Gastroesophageal sphincter (tissue), 4 donors: ENCODE results near the gene GABRB2. TPM values are rescaled to one million over a fixed set of nuclear protein-coding genes. Genes with fewer than 3 reads are reported as not detected.

Source experiments
- ATAC-seq: fragments of 150-250 bp; one replicate; pipeline ENCODE4 v1.9.1; 2016; ENCODE audit warnings: mild to moderate bottlenecking, moderate library complexity
- H3K27ac ChIP-seq, 4 donors: fragments of 200-600 bp; sonication (generic) in 3 of 4; 1 replicate in 3 of 4; 2 replicates in 1 of 4; pipeline ENCODE4 v1.5.1; 2016 to 2019
- H3K27me3 ChIP-seq: fragments of 200-600 bp; sonication (generic); one replicate; pipeline ENCODE4 v1.5.1; 2019
- H3K36me3 ChIP-seq, 2 donors: fragments of 200-600 bp; sonication (generic); one replicate each; pipeline ENCODE4 v1.5.1; 2019; ENCODE audit warnings: control low read depth in 1 of 2
- H3K4me1 ChIP-seq, 3 donors: fragments of 200-600 bp; sonication (generic); 1 replicate in 2 of 3; 2 replicates in 1 of 3; pipeline ENCODE4 v1.5.1; 2016 to 2019; ENCODE audit warnings: control low read depth in 2 of 3
- H3K4me3 ChIP-seq, 2 donors: fragments of 200-600 bp; sonication (generic); one replicate each; pipeline ENCODE4 v1.5.1; 2019; ENCODE audit warnings: mild to moderate bottlenecking in 1 of 2, moderate library complexity in 1 of 2
- H3K9me3 ChIP-seq, 3 donors: fragments of 200-600 bp; sonication (generic); one replicate each; pipeline ENCODE4 v1.5.1; 2017 to 2019; ENCODE audit warnings: control low read depth in 2 of 3
- CTCF ChIP-seq, 4 experiments: fragments of 200-600 bp in 2 of 4; fragments of 450-650 bp in 2 of 4; sonication (generic) in 1 of 4; IDR thresholded peaks; one replicate each; pipeline ENCODE4 v1.5.1; 2017 to 2019; ENCODE audit warnings: antibody characterized with exemption in 4 of 4, mild to moderate bottlenecking in 2 of 4, moderate library complexity in 2 of 4
- EP300 ChIP-seq: sonication (generic); formaldehyde crosslinking; IDR thresholded peaks from one replicate; pipeline ENCODE4 v1.6.1; 2017; ENCODE audit warnings: antibody characterized with exemption, mild to moderate bottlenecking
- POLR2A ChIP-seq, 2 donors: fragments of 450-650 bp; IDR thresholded peaks; one replicate each; pipeline ENCODE4 v1.6.1; 2017; ENCODE audit warnings: antibody characterized with exemption in 2 of 2, mild to moderate bottlenecking in 2 of 2, moderate library complexity in 1 of 2
- POLR2AphosphoS5 ChIP-seq: sonication (generic); formaldehyde crosslinking; IDR thresholded peaks from one replicate; pipeline ENCODE4 v1.6.1; 2017; ENCODE audit warnings: antibody characterized with exemption
- WGBS, 2 donors: methylation state at CpG; one replicate each; pipeline ENCODE4 v1.1.5; 2018; ENCODE audit warnings: low coverage in 1 of 2; 5-methylcytosine and 5-hydroxymethylcytosine counted together
- total RNA-seq, 4 donors: library from RNA; depleted of rRNA; stranded (reverse); fragments of >200 nt; gene quantifications; one replicate each; pipeline ENCODE4 v1.1.0, GENCODE V29; 2016

GABRB2 gene
- total RNA-seq, 4 donors from 2014 or later: 1.0 to 17.3 (median 1.1) TPM

GRCh38 chr5:161311146-161311708 is 235.3 kb downstream of the GABRB2 start:
- 95% methylated on average over 2 of the region's 2 CpGs; no CpG with 5 or more reads in 1 of the 2 donors for WGBS, 2 donors
- Histone ChIP-seq H3K27me3 (no peaks in the 10 kb centered on the region), H3K36me3 (no peaks in the 10 kb centered on the region), H3K4me1 (peaks cover 0 to 18% (median 0%) of the 10 kb centered on the region in 3 donors), H3K27ac (no peak overlapping the region), H3K4me3 (no peak overlapping the region), H3K9me3 (peaks cover 0 to 5% (median 0%) of the 10 kb centered on the region in 3 donors)
- ATAC-seq: no peak
- no peak for TF ChIP-seq POLR2A (IDR thresholded peaks at IDR 0.05)
- TF ChIP-seq CTCF (IDR thresholded peaks at IDR 0.05): no peak
- TF ChIP-seq EP300: no peak
- TF ChIP-seq POLR2AphosphoS5: no peak

GRCh38 chr5:161306351-161306995 is 240.1 kb downstream of the GABRB2 start:
- no peak for ATAC-seq
- Histone ChIP-seq H3K27me3 (no peaks in the 10 kb centered on the region), H3K27ac (no peak overlapping the region), H3K9me3 (peaks cover 0 to 5% (median 0%) of the 10 kb centered on the region in 3 donors), H3K4me1 (no peaks in the 10 kb centered on the region), H3K4me3 (no peak overlapping the region), H3K36me3 (no peaks in the 10 kb centered on the region)
- 51 to 59% methylated on average over 4 of the region's 4 CpGs for whole genome bisulfite sequencing, 2 donors
- no peak for TF ChIP-seq CTCF (IDR thresholded peaks at IDR 0.05)
- TF ChIP-seq EP300: no peak
- TF ChIP-seq POLR2AphosphoS5: no peak
- no peak for TF ChIP-seq POLR2A (IDR thresholded peaks at IDR 0.05)

GRCh38 chr5:161305601-161306000 is 240.9 kb downstream of the GABRB2 start:
- H3K27ac ChIP-seq: no peak overlapping the region
- no peaks in the 10 kb centered on the region for H3K27me3 ChIP-seq
- H3K4me3 ChIP-seq: no peak overlapping the region
- no peak for ATAC-seq
- no peaks in the 10 kb centered on the region for H3K4me1 ChIP-seq
- no peak for TF ChIP-seq POLR2A (IDR thresholded peaks at IDR 0.05)
- TF ChIP-seq CTCF (IDR thresholded peaks at IDR 0.05): no peak
- no peak for TF ChIP-seq EP300
- TF ChIP-seq POLR2AphosphoS5: no peak
- peaks cover 0 to 5% (median 0%) of the 10 kb centered on the region in 3 donors for H3K9me3 ChIP-seq
- no peaks in the 10 kb centered on the region for H3K36me3 ChIP-seq

- no peaks in the 10 kb centered on the region for H3K9me3 ChIP-seq
- no peaks in the 10 kb centered on the region for H3K27me3 ChIP-seq
- H3K27ac ChIP-seq: no peak overlapping the region
- no peak overlapping the region for H3K4me3 ChIP-seq
- H3K4me1 ChIP-seq: no peaks in the 10 kb centered on the region
- TF ChIP-seq EP300: no peak
- peak; percentile 37 for TF ChIP-seq POLR2AphosphoS5
- H3K36me3 ChIP-seq: no peaks in the 10 kb centered on the region
- no peak for ATAC-seq
- 20 to 80% methylated on average over 1 of the region's 1 CpG for WGBS, 2 donors
These were observed 244.0 kb downstream of the GABRB2 start for GRCh38 chr5:161302559-161302958.

- TF ChIP-seq CTCF (IDR thresholded peaks at IDR 0.05): no peak
- no peak for TF ChIP-seq POLR2A (IDR thresholded peaks at IDR 0.05)
- TF ChIP-seq EP300: no peak
- TF ChIP-seq POLR2AphosphoS5: no peak
- no peaks in the 10 kb centered on the region for H3K9me3 ChIP-seq
- no peaks in the 10 kb centered on the region for H3K27me3 ChIP-seq
- H3K36me3 ChIP-seq: no peaks in the 10 kb centered on the region
- no peak for ATAC-seq
- no peaks in the 10 kb centered on the region for H3K4me1 ChIP-seq
- H3K27ac ChIP-seq: no peak overlapping the region
- 79 to 94% methylated on average over 2 of the region's 2 CpGs for WGBS, 2 donors
- no peak overlapping the region for H3K4me3 ChIP-seq
These were observed 244.9 kb downstream of the GABRB2 start for GRCh38 chr5:161301586-161301985.
